Esophagus squamous epithelium (tissue), 5 donors: ENCODE data around the gene NAPB. TPM values are rescaled to one million over a fixed set of nuclear protein-coding genes. Genes with fewer than 3 reads are reported as not detected.
"Not testable (repeated sequence)": the region's sequence is repeated elsewhere in the genome, so short reads cannot be mapped to it uniquely, and the experiment has no call there.

Source experiments
- DNase-seq: peaks from one replicate; lab custom pipeline; 2025; lab: John Stamatoyannopoulos, UW
- H3K27ac ChIP-seq, 4 donors: fragments of 200-600 bp; sonication (generic); one replicate each; pipeline ENCODE4 v1.5.1; 2016 to 2019; ENCODE audit warnings: mild to moderate bottlenecking in 1 of 4
- H3K27me3 ChIP-seq, 4 donors: fragments of 200-600 bp; sonication (generic); 1 replicate in 3 of 4; 2 replicates in 1 of 4; pipeline versions ENCODE4 v1.5.1 to v1.6.0; 2017 to 2021; ENCODE audit warnings: antibody characterized with exemption in 1 of 4
- H3K36me3 ChIP-seq, 3 donors: fragments of 200-600 bp; sonication (generic); one replicate each; pipeline ENCODE4 v1.5.1; 2016 to 2019
- H3K4me1 ChIP-seq, 3 donors: fragments of 200-600 bp; sonication (generic); one replicate each; pipeline ENCODE4 v1.5.1; 2017 to 2019
- H3K4me3 ChIP-seq, 4 donors: fragments of 200-600 bp; sonication (generic); 1 replicate in 3 of 4; 2 replicates in 1 of 4; pipeline ENCODE4 v1.5.1; 2016 to 2019; ENCODE audit warnings: mild to moderate bottlenecking in 2 of 4, moderate library complexity in 1 of 4
- H3K9me3 ChIP-seq, 3 donors: fragments of 200-600 bp; sonication (generic); one replicate each; pipeline ENCODE4 v1.5.1; 2016 to 2019
- CTCF ChIP-seq, 6 experiments: fragments of 450-650 bp in 4 of 6; fragments of 200-600 bp in 2 of 6; sonication (generic) in 2 of 6; IDR thresholded peaks; one replicate each; pipeline ENCODE4 v1.5.1; 2016 to 2019; ENCODE audit warnings: antibody characterized with exemption in 6 of 6, mild to moderate bottlenecking in 4 of 6, moderate library complexity in 4 of 6
- POLR2A ChIP-seq, 4 donors: fragments of 450-650 bp; IDR thresholded peaks; one replicate each; pipeline ENCODE4 v1.6.1; 2017; ENCODE audit warnings: antibody characterized with exemption in 4 of 4, mild to moderate bottlenecking in 4 of 4, moderate library complexity in 3 of 4
- WGBS, 2 donors: methylation state at CpG; one replicate each; pipeline ENCODE4 v1.1.5; 2018; 5-methylcytosine and 5-hydroxymethylcytosine counted together
- intact Hi-C: fragments of 100-400 bp; cut with DNase I; formaldehyde crosslinking; loops from one replicate; pipeline ENCODE4 v1.15.0; 2022
- total RNA-seq, 4 donors: library from RNA; depleted of rRNA; stranded (reverse); fragments of >200 nt; gene quantifications; one replicate each; pipeline ENCODE4 v1.1.0, GENCODE V29; 2016
- donor health status: DM: yes; HTN: yes; CAD: no.

Gene NAPB
- total RNA-seq: 10 to 100 TPM in 1 of 4 donors, 1 to 10 TPM in 3; 7.7 to 16.0 (median 8.7) TPM

GRCh38 chr20:23420943-23421931 lies at the start of gene NAPB:
TSS of gene NAPB (minus strand) at chr20:23421488. CDS start at chr20:23421402, 86 bp downstream.
- peaks cover 4 to 46% (median 9%) of the 10 kb centered on the region in 3 donors for H3K4me1 ChIP-seq
- peak within 1 kb of the TSS; percentile 96 to 97 (median 96) for H3K27ac ChIP-seq
- peak within 1 kb of the TSS; percentile 81 to 96 (median 89) for H3K4me3 ChIP-seq
- H3K9me3 ChIP-seq: no peaks in the 10 kb centered on the region
- no peaks in the 10 kb centered on the region for H3K36me3 ChIP-seq
- DNase-seq: peak; percentile 82
- intact Hi-C loops: no loop called here
- H3K27me3 ChIP-seq: no peaks in the 10 kb centered on the region
- peak in 3 of 4 donors; percentile 67 to 94 (median 88) for TF ChIP-seq POLR2A (IDR thresholded peaks at IDR 0.05)
- peak; percentile 37 to 90 (median 78) for TF ChIP-seq CTCF (IDR thresholded peaks at IDR 0.05)
- WGBS, 2 donors: 1 to 4% methylated on average over 5 to 10 of the region's 64 CpGs

- peaks cover 0 to 18% (median 0%) of the 10 kb centered on the region in 3 donors for H3K4me1 ChIP-seq
- H3K9me3 ChIP-seq: peaks cover 0 to 18% (median 10%) of the 10 kb centered on the region in 3 donors
- H3K4me3 ChIP-seq, H3K27me3 ChIP-seq, H3K36me3 ChIP-seq, DNase-seq, intact Hi-C loops: not testable (repeated sequence)
- H3K27ac ChIP-seq: peak overlapping the region in 1 of 4 donors; percentile 62
- WGBS, 2 donors: 77 to 81% methylated on average over 3 of the region's 3 CpGs
These were observed 45.7 kb upstream of the NAPB start for GRCh38 chr20:23466961-23467360.

- H3K27me3 ChIP-seq: no peaks in the 10 kb centered on the region
- intact Hi-C loops: no loop called here
- H3K4me1 ChIP-seq: peaks cover 0 to 17% (median 0%) of the 10 kb centered on the region in 3 donors
- H3K9me3 ChIP-seq: peaks cover 0 to 1% (median 0%) of the 10 kb centered on the region in 3 donors
- TF ChIP-seq CTCF (IDR thresholded peaks at IDR 0.05) (no peak), POLR2A (IDR thresholded peaks at IDR 0.05) (no peak)
- 0 to 81% methylated on average over 1 of the region's 1 CpG for WGBS, 2 donors
- H3K4me3 ChIP-seq: no peak overlapping the region
- H3K27ac ChIP-seq: no peak overlapping the region
- DNase-seq: no peak
- H3K36me3 ChIP-seq: no peaks in the 10 kb centered on the region
These were observed 39.9 kb upstream of the NAPB start for GRCh38 chr20:23461180-23461579.

GRCh38 chr20:23459461-23460150 lies 38.3 kb upstream of the NAPB start:
- Histone ChIP-seq H3K36me3 (no peaks in the 10 kb centered on the region), H3K4me3 (no peak overlapping the region), H3K27me3 (no peaks in the 10 kb centered on the region), H3K4me1 (peaks cover 0 to 17% (median 0%) of the 10 kb centered on the region in 3 donors), H3K9me3 (no peaks in the 10 kb centered on the region), H3K27ac (peak overlapping the region in 1 of 4 donors; percentile 6)
- intact Hi-C loops: no loop called here
- DNase-seq: no peak
- WGBS, 2 donors: 50 to 51% methylated on average over 3 of the region's 3 CpGs
- TF ChIP-seq POLR2A (IDR thresholded peaks at IDR 0.05): no peak
- no peak for TF ChIP-seq CTCF (IDR thresholded peaks at IDR 0.05)

GRCh38 chr20:23456873-23457272 lies 35.6 kb upstream of the NAPB start:
- no peaks in the 10 kb centered on the region for H3K9me3 ChIP-seq
- TF ChIP-seq POLR2A (IDR thresholded peaks at IDR 0.05) (no peak), CTCF (IDR thresholded peaks at IDR 0.05) (no peak)

More at GRCh38 chr20:23456873-23457272, 35.6 kb upstream of the NAPB start:
- Histone ChIP-seq H3K4me3 (no peak overlapping the region), H3K36me3 (no peaks in the 10 kb centered on the region), H3K27me3 (peaks cover 0 to 5% (median 0%) of the 10 kb centered on the region in 4 donors), H3K27ac (no peak overlapping the region), H3K4me1 (peaks cover 0 to 17% (median 0%) of the 10 kb centered on the region in 3 donors)
- intact Hi-C loops: no loop called here
- DNase-seq: no peak
- WGBS, 2 donors: 88 to 89% methylated on average over 7 of the region's 7 CpGs
